ENCODE data around the gene MYNN.

MYNN gene

DNA sequence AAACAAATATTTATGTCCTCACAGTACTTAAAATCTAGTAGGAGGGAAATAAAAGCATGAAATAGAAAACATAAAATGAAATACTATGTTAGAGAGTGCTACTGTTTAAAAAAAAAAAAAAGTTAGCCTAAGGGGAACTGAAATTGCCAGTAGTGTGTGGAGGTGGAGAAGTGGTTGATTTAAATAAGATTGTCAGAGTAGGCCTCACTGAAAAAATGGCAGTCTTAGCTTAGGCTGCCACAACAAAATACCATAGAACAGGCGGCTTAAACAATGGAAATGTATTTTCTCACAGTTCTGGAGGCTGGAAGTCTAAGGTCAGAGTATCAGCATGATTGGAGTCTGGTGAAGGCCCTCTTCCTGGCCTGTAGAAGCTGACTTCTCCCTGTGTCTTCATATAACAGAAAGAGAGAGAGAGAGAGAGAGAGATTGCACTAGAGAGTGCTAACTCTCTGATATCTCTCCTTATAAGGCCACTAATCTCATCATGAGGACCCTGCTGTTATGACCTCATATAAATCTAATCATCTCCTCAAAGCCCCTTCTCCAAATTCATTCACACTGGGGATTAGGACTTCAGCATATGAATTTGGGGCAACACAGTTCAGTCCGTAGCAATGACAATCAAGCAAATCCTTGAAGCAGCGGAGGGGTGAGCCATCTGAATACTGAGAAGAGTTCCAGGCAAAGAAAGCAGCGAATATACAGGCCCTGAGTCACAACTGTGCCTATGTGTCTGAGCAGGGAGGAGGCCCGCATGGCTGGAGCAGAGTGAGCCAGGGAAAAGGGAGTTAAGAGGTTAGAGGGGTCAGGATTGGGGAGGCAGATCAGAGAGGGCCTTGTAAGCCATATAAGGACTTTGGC, 63.1 kb downstream of the MYNN start:
- ATAC-seq (ENCODE audit: low read depth) (no peak), DNase-seq (ENCODE audit: low spot score) (no peak)
- TF ChIP-seq, protein P1, sequence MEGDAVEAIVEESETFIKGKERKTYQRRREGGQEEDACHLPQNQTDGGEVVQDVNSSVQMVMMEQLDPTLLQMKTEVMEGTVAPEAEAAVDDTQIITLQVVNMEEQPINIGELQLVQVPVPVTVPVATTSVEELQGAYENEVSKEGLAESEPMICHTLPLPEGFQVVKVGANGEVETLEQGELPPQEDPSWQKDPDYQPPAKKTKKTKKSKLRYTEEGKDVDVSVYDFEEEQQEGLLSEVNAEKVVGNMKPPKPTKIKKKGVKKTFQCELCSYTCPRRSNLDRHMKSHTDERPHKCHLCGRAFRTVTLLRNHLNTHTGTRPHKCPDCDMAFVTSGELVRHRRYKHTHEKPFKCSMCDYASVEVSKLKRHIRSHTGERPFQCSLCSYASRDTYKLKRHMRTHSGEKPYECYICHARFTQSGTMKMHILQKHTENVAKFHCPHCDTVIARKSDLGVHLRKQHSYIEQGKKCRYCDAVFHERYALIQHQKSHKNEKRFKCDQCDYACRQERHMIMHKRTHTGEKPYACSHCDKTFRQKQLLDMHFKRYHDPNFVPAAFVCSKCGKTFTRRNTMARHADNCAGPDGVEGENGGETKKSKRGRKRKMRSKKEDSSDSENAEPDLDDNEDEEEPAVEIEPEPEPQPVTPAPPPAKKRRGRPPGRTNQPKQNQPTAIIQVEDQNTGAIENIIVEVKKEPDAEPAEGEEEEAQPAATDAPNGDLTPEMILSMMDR (IDR thresholded peaks at IDR 0.05; ENCODE audit: poor library complexity, severe bottlenecking): no peak
- H3K27ac ChIP-seq (ENCODE audit: poor library complexity, severe bottlenecking): no peak overlapping the region
- H3K4me3 ChIP-seq (ENCODE audit: severe bottlenecking): no peak overlapping the region
- H3K36me3 ChIP-seq (ENCODE audit: low read depth): no peaks in the 10 kb centered on the region
- no peaks in the 10 kb centered on the region for H3K27me3 ChIP-seq (ENCODE audit: insufficient read depth, poor library complexity, severe bottlenecking)
- H3K9me3 ChIP-seq (ENCODE audit: severe bottlenecking): no peaks in the 10 kb centered on the region
- H3K4me1 ChIP-seq (ENCODE audit: insufficient read depth, poor library complexity, severe bottlenecking): no peaks in the 10 kb centered on the region

DNA sequence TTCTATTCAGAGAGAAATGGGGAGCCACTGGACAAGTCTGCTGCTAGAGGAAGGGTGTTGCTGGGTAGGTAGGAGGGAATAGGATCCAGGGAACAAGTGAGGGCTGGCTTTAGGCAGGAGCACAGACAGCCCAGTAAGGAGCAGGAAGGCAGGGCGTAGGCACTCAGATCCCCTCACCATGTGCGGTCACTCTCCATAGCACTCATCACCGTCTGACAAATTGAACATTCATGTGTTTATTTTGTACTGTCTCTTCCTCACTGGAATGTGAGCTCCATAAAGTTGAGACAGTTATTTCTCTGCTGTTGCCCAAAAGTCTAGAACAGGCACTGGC, 63.7 kb downstream of the MYNN start:
- H3K4me1 ChIP-seq (ENCODE audit: insufficient read depth, poor library complexity, severe bottlenecking): no peaks in the 10 kb centered on the region
- ATAC-seq (ENCODE audit: low read depth) (no peak), DNase-seq (ENCODE audit: low spot score) (no peak)
- TF ChIP-seq, protein P1 (IDR thresholded peaks at IDR 0.05; ENCODE audit: poor library complexity, severe bottlenecking): no peak
- no peaks in the 10 kb centered on the region for H3K27me3 ChIP-seq (ENCODE audit: insufficient read depth, poor library complexity, severe bottlenecking)
- no peaks in the 10 kb centered on the region for H3K9me3 ChIP-seq (ENCODE audit: severe bottlenecking)
- no peak overlapping the region for H3K27ac ChIP-seq (ENCODE audit: poor library complexity, severe bottlenecking)
- no peak overlapping the region for H3K4me3 ChIP-seq (ENCODE audit: severe bottlenecking)
- no peaks in the 10 kb centered on the region for H3K36me3 ChIP-seq (ENCODE audit: low read depth)

DNA sequence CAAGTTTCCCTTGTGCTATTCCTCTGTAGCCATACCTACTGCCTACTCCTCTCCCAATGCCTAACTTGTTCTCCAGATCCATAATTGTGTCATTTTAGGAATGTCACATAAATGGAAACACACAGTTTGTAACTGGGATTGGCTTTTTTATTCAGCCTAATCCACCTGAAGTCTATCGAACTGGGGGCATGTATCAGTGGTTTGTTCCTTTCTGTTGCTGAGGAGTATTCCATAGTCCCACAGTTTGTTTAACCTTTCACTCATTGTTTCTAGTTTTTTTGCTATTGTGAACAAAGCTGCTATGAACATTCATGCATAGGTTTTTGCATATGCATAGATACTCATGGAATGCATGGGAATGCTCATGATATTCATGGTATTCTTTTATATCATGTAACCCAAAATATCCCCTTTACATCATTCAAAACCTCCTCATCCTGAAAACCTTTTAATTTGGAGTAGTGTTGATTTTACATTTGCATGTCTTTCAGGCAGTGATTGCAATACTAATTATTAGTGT, 65.4 kb downstream of the MYNN start:
- DNase-seq (ENCODE audit: low spot score) (no peak), ATAC-seq (ENCODE audit: low read depth) (no peak)
- H3K4me1 ChIP-seq (ENCODE audit: insufficient read depth, poor library complexity, severe bottlenecking): no peaks in the 10 kb centered on the region
- H3K9me3 ChIP-seq (ENCODE audit: severe bottlenecking): no peaks in the 10 kb centered on the region
- no peaks in the 10 kb centered on the region for H3K36me3 ChIP-seq (ENCODE audit: low read depth)
- no peak overlapping the region for H3K27ac ChIP-seq (ENCODE audit: poor library complexity, severe bottlenecking)
- H3K4me3 ChIP-seq (ENCODE audit: severe bottlenecking): no peak overlapping the region
- TF ChIP-seq, protein P1 (IDR thresholded peaks at IDR 0.05; ENCODE audit: poor library complexity, severe bottlenecking): no peak
- no peaks in the 10 kb centered on the region for H3K27me3 ChIP-seq (ENCODE audit: insufficient read depth, poor library complexity, severe bottlenecking)
